Measurements from ENCODE around the gene ZC3H10. TPM values are rescaled to one million over a fixed set of nuclear protein-coding genes. Genes with fewer than 3 reads are reported as not detected.
A peak's percentile ranks its signal among the peaks of the same experiment; 100 is the strongest.

The ZC3H10 gene
- total RNA-seq, 1 experiment from 2014 or later = 4.4 TPM

DNA sequence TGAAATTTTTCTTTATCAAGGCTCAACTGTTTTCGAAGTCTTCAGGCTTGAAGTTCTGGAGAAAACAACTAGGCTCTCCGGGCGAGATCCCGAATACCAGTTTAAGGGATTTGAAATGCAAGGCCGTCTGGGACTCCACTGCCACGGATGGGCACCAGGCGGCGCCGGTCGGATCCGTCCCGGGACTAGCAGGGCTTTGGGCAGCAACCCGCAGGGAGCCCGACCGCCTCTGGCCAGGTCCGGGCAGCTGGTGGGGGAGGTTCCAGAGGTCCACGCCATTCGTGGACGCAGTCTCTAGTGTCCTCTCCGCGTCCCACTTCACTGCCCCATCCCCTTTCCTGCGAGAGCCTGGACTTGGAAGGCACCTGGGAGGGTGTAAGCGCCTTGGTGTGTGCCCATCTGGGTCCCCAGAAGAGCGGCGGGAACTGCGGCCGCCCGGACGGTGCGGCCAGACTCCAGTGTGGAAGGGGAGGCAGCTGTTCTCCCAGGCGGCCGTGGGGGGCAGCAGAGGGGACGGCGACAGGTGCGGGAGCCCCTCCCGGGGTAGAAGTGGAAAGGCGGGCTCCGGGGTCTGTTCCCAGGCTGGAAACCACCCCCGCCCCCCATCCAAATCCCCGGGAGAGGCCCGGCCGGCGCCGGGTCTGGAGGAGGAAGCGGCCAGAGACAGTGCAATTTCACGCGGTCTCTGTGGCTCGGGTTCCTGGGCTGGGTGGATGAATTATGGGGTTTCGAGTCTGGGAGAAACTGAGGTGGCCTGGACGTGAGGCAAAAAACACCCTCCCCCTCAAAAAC is 38.9 kb upstream of the ZC3H10 start:
- Histone ChIP-seq H4K20me1 (ENCODE audit: insufficient read depth) (peaks cover 6% of the 10 kb centered on the region; the same call in 1 of the 2 replicates), H3K4me1 (replicated peaks; ENCODE audit: insufficient read depth) (peaks cover 26% of the 10 kb centered on the region), H3K27ac (peak overlapping the region; percentile 86), H3K9me2 (ENCODE audit: insufficient read depth) (no peaks in the 10 kb centered on the region), H3K9me3 (ENCODE audit: insufficient read depth, low read depth) (no peaks in the 10 kb centered on the region), H3K4me3 (peak overlapping the region; percentile 69), H3K79me2 (ENCODE audit: low read depth) (peaks cover 39% of the 10 kb centered on the region), H3K27me3 (ENCODE audit: insufficient read depth, low read depth) (no peaks in the 10 kb centered on the region), H3K36me3 (ENCODE audit: low read depth) (no peaks in the 10 kb centered on the region), H3K4me2 (peak overlapping the region; percentile 93), H2AFZ (peak overlapping the region; percentile 93), H3F3A (ENCODE audit: insufficient read depth, low read depth) (peaks cover 20% of the 10 kb centered on the region)
- intact Hi-C loops (cut with micrococcal nuclease; ENCODE audit: unreplicated experiment) = loop anchor here (1.0 to 2.0 kb wide), 3 partner anchors 25 to 37 kb away; partner anchors contain the start of genes PA2G4 and RPL41
- CTCF ChIA-PET = interaction anchor here (0.7 to 1.0 kb wide), 2 partner anchors 28 to 83 kb away, joined by 3 to 9 read pairs; no protein-coding TSS in a partner anchor
- DNase-seq = peak; percentile 74 to 91
- POLR2A ChIA-PET (ENCODE audit: unreplicated experiment) = interaction anchor here (0.9 kb wide), 1 partner anchor 394 kb away, joined by 7 read pairs; no protein-coding TSS in a partner anchor
- no peak for TF ChIP-seq EZH2 (IDR thresholded peaks at IDR 0.05; ENCODE audit: low read depth)
- TF ChIP-seq, protein P1, sequence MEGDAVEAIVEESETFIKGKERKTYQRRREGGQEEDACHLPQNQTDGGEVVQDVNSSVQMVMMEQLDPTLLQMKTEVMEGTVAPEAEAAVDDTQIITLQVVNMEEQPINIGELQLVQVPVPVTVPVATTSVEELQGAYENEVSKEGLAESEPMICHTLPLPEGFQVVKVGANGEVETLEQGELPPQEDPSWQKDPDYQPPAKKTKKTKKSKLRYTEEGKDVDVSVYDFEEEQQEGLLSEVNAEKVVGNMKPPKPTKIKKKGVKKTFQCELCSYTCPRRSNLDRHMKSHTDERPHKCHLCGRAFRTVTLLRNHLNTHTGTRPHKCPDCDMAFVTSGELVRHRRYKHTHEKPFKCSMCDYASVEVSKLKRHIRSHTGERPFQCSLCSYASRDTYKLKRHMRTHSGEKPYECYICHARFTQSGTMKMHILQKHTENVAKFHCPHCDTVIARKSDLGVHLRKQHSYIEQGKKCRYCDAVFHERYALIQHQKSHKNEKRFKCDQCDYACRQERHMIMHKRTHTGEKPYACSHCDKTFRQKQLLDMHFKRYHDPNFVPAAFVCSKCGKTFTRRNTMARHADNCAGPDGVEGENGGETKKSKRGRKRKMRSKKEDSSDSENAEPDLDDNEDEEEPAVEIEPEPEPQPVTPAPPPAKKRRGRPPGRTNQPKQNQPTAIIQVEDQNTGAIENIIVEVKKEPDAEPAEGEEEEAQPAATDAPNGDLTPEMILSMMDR (conservative IDR thresholded peaks at IDR 0.05) = peak; percentile 74
- BruUV-seq (replicated peaks) = TSS peak; percentile 89

DNA sequence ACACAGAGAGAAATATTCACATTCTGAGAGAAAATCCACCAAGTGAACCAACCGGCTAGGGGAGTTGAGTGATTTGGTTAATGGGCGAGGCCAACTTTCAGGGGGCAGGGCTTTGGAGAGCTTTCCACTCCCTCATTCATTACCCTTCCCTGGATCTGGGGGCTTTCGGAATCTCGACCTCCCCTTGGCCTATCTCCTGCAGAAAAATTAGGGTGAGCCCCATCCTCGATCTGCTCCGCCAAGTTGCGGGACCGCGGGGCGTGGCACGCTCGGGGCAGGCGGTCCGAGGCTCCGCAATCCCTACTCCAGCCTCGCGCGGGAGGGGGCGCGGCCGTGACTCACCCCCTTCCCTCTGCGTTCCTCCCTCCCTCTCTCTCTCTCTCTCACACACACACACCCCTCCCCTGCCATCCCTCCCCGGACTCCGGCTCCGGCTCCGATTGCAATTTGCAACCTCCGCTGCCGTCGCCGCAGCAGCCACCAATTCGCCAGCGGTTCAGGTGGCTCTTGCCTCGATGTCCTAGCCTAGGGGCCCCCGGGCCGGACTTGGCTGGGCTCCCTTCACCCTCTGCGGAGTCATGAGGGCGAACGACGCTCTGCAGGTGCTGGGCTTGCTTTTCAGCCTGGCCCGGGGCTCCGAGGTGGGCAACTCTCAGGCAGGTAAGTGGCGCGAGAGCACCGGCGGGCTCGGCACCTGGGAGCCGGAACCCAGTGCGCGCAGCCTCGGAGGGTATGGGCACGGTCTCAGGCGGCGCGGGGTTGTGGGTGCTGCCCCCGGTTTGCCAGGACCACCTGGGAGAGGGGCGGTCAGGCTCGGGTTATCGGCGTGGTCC is 38.1 kb upstream of the ZC3H10 start, which contains the start of gene ERBB3:
Gene ERBB3 (plus strand): TSS at position 443 of the 833 bp plus-strand sequence. CDS start 136 bp downstream, at position 579.
- H2AFZ ChIP-seq = peak within 1 kb of the TSS; percentile 93
- POLR2A ChIA-PET (ENCODE audit: unreplicated experiment) = interaction anchor here (0.6 to 1.0 kb wide), 3 partner anchors 15 to 147 kb away, joined by 3 to 13 read pairs (median 4); partner anchors contain the start of gene SUOX
- intact Hi-C loops (cut with micrococcal nuclease; ENCODE audit: unreplicated experiment) = loop anchor here (1.0 to 2.0 kb wide), 3 partner anchors 24 to 36 kb away; partner anchors contain the start of genes PA2G4 and RPL41

More for the DNA sequence above, 38.1 kb upstream of the ZC3H10 start, which contains the start of gene ERBB3:
- H3K79me2 ChIP-seq (ENCODE audit: low read depth) = peaks cover 44% of the 10 kb centered on the region
- no peaks in the 10 kb centered on the region for H3K9me3 ChIP-seq (ENCODE audit: insufficient read depth, low read depth)
- peak within 1 kb of the TSS; percentile 69 for H3K4me3 ChIP-seq
- DNase-seq = peak; percentile 79 to 92
- H3K27ac ChIP-seq = peak within 1 kb of the TSS; percentile 86
- no peaks in the 10 kb centered on the region for H3K9me2 ChIP-seq (ENCODE audit: insufficient read depth)
- TF ChIP-seq, protein P1 (conservative IDR thresholded peaks at IDR 0.05) = no peak
- TF ChIP-seq EZH2 (IDR thresholded peaks at IDR 0.05; ENCODE audit: low read depth) = no peak
- peaks cover 27% of the 10 kb centered on the region for H3K4me1 ChIP-seq (replicated peaks; ENCODE audit: insufficient read depth)
- H4K20me1 ChIP-seq (ENCODE audit: insufficient read depth) = peaks cover 6% of the 10 kb centered on the region; the same call in 1 of the 2 replicates
- peaks cover 6% of the 10 kb centered on the region for H3K36me3 ChIP-seq (ENCODE audit: low read depth)
- CTCF ChIA-PET = interaction anchor here (0.6 to 1.0 kb wide), 3 partner anchors 29 to 84 kb away, joined by 3 to 9 read pairs (median 3); no protein-coding TSS in a partner anchor
- no TSS peak for BruUV-seq (replicated peaks)
- no peaks in the 10 kb centered on the region for H3K27me3 ChIP-seq (ENCODE audit: insufficient read depth, low read depth)
- H3F3A ChIP-seq (ENCODE audit: insufficient read depth, low read depth) = peaks cover 18% of the 10 kb centered on the region
- H3K4me2 ChIP-seq = peak within 1 kb of the TSS; percentile 93
